T-helper 2 cell treated with Interferon-gamma antibody and Interleukin-4, amounts not matched to agents 100 ng/mL and 5 ng/mL, for 36 hours (primary cell): ENCODE measurements around the gene RNF19B. TPM values are rescaled to one million over a fixed set of nuclear protein-coding genes. Genes with fewer than 3 reads are reported as not detected.
"Not testable (repeated sequence)": the region's sequence is repeated elsewhere in the genome, so short reads cannot be mapped to it uniquely, and the experiment has no call there.

Source experiments
- intact Hi-C: fragments of 100-400 bp; cut with micrococcal nuclease; formaldehyde crosslinking; loops from one replicate; pipeline ENCODE4 v1.15.1; 2023
- total RNA-seq: library from RNA; stranded (reverse); gene quantifications from 2 replicates; pipeline ENCODE4 v1.2.3, GENCODE V29; 2022

RNF19B gene
- total RNA-seq, 1 donor from 2014 or later, result 27.1 TPM

- intact Hi-C loops, result no loop called here
Measured at GRCh38 chr1:32937061-32937460, 27.5 kb downstream of the RNF19B start.

GRCh38 chr1:32934535-32934934 is 30.1 kb downstream of the RNF19B start:
- intact Hi-C loops, result loop anchor here (5.0 kb wide), 1 partner anchor 148 kb away; the partner anchor contains the start of gene AZIN2

- intact Hi-C loops, result loop anchor here (1.0 to 5.0 kb wide), 3 partner anchors 73 to 148 kb away; partner anchors contain the start of gene AZIN2
Measured at GRCh38 chr1:32933742-32934322, 30.8 kb downstream of the RNF19B start.

- intact Hi-C loops, result loop anchor here (5.0 kb wide), 1 partner anchor 151 kb away; the partner anchor contains the start of gene AZIN2
Measured at GRCh38 chr1:32931760-32932159, 32.8 kb downstream of the RNF19B start.

GRCh38 chr1:32929366-32929765 is 35.2 kb downstream of the RNF19B start:
- intact Hi-C loops, result no loop called here

- intact Hi-C loops, result no loop called here
Measured at GRCh38 chr1:32928715-32929114, 35.9 kb downstream of the RNF19B start.

GRCh38 chr1:32928285-32928684 is 36.3 kb downstream of the RNF19B start:
- intact Hi-C loops, result no loop called here

- intact Hi-C loops, result no loop called here
Measured at GRCh38 chr1:32927441-32927840, 37.2 kb downstream of the RNF19B start.

GRCh38 chr1:32926562-32926961 is 38.0 kb downstream of the RNF19B start:
- intact Hi-C loops, result no loop called here

GRCh38 chr1:32925403-32926162 is 39.0 kb downstream of the RNF19B start:
- intact Hi-C loops, result no loop called here

- intact Hi-C loops, result no loop called here
Measured at GRCh38 chr1:32924881-32925344, 39.7 kb downstream of the RNF19B start.

GRCh38 chr1:32920833-32921232 is 43.8 kb downstream of the RNF19B start:
- intact Hi-C loops, result no loop called here

GRCh38 chr1:32919811-32920733 is 44.5 kb downstream of the RNF19B start:
- intact Hi-C loops, result no loop called here

GRCh38 chr1:32918179-32918578 is 46.4 kb downstream of the RNF19B start:
- intact Hi-C loops, result no loop called here

GRCh38 chr1:32917521-32917920 is 47.1 kb downstream of the RNF19B start:
- intact Hi-C loops, result no loop called here

- intact Hi-C loops, result no loop called here
Measured at GRCh38 chr1:32915766-32916706, 48.6 kb downstream of the RNF19B start.

GRCh38 chr1:32910319-32910718 is 54.3 kb downstream of the RNF19B start:
- intact Hi-C loops, result no loop called here

- intact Hi-C loops, result no loop called here
Measured at GRCh38 chr1:32907435-32907834, 57.2 kb downstream of the RNF19B start.

- intact Hi-C loops, result no loop called here
Measured at GRCh38 chr1:32906654-32907053, 58.0 kb downstream of the RNF19B start.

GRCh38 chr1:32905588-32905987 is 59.0 kb downstream of the RNF19B start:
- intact Hi-C loops, result not testable (repeated sequence)
